ENCODE measurements around the gene FAM193B.

FAM193B gene

DNA sequence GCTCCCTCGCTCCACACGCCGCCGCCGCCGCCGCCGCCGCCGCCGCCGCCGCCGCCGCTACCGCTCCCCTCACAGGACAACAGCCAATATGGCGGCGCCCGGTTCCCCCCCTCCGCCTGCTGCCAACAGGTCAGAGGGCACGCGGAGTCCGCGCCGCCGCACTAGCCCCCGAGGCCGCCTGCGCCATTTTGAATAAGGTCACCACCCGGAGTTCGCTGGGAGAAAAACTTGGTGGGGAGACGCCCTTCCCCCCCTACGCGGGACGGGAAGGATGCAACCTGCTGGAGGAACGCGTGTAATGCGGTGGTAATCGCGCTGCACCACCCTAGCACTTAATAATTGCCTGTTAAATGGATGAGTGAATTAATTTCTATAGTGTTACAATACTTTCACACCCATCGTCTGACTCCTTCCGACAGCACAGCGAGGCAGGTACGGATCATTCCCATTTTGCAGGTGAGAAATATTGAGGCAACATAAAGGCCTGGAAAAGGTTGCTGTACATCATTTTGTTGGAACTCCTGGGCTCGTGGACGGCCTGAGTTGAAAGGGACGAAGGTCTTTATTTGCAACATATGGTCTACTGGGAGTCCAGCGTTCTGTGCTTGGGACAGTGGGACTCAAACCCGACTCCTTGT lies at the start of gene FAM193B:
Gene FAM193B (minus strand): TSS at position 90 of the 638 bp plus-strand sequence. CDS start 105 bp downstream, outside the sequence.
- peak; percentile 94 to 96 for DNase-seq (ENCODE audit: low read depth in 2 of 2)

DNA sequence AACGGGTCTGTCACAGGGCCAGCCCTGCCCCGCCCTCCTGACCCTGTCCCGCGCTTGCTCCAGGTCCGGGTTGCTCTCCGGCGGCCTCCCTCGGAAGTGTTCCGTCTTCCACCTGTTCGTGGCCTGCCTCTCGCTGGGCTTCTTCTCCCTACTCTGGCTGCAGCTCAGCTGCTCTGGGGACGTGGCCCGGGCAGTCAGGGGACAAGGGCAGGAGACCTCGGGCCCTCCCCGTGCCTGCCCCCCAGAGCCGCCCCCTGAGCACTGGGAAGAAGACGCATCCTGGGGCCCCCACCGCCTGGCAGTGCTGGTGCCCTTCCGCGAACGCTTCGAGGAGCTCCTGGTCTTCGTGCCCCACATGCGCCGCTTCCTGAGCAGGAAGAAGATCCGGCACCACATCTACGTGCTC lies 49.8 kb upstream of the FAM193B start:
- no peak for DNase-seq (ENCODE audit: low read depth in 2 of 2)

DNA sequence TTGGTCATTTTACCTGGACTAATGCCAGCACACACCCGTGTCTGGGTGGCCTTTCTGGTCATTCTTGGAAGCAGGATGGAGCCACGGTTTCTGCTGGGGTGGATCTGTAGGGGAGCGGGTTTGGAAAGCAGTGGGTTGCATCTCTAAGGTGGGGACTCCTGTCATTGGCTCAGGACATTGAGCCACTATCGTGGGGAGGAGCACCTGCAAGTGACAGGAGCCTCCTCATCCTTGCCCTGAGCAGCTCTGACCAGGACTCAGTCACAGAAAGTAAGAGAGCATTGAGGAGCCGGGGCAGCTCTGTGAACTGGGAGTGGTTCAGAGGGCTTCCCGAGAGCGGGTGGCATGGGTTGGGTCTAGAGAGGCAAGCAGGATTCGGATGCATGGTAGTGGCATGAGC lies 49.3 kb upstream of the FAM193B start:
- no peak for DNase-seq (ENCODE audit: low read depth in 2 of 2)

DNA sequence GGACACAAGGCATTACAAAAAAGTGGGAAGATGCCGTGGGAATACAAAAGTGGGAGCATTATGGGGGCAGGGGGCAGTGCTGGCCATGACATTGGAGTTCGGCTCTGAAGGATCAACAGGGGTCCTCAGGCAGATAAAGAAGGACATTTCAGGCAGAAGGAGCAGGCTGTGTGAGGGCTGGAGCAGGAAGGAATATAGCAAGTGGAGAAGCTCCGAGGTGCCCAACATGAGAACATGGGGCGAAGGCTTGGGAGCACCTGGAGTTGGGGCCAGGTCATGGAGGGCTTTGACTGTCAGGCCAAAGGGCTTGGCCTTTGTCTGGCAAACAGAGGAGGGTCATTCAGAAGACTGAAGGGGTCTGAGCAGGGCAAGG lies 48.1 kb upstream of the FAM193B start:
- no peak for DNase-seq (ENCODE audit: low read depth in 2 of 2)

DNA sequence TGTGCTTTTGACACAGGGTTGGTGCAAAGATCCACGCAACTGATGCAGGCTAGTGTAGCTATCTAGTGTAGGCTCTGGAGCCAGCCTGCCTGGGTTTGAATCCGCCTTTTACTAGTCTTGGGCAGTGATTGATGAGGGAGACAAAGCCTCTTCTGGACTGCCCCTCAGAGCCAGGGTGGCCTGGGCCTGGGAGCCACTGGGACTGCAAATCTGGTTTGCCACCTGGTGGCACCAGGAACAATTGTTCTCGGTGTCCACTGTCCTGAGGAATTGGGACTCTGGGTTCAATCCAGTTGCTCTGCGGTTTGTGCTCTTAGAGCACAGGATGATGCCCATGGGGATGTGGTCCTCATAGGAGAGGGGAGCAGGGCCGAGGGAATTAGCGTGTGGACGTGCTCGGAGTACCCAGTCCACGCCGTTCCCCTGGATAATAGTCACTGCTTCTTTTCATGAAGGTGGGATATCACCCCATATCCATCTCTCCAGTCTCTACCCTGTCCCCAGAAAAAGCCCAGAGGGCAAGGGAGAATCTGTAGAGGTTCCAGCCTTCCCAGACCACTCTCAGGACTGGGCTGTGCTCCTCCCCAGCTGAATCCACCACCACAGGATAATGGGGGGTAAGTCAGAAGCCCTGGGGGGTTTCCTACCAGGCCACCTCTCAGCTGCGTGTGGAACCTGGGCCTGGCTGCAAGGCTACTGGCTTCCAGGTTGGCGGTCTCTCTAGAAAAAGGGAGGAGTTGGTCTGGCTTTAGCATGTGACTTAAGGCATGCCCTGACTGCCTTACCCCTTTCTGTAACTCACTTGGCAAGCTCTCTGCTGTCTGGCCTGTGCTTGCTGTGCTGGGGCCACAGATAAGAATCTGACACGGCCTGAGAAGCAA lies 47.5 kb upstream of the FAM193B start:
- no peak for DNase-seq (ENCODE audit: low read depth in 2 of 2)

DNA sequence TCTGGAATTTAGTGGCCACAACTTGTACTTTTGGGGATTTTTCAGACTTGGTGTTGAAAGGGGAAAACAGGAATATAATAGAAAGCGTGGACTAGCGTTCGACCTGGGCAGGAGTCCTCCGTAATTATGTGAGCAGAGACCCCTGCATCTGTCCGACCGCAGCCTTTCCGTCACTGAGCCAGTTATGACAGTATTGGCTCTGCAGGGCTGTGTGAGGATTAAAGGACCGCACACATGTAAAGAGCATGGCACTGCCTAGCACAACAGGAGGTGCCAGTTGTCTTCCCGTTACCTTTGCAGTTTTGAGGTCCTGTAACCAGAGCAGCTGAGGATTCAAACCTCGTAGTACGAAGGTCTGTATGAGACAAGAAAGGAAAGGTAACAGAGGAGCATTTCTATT lies 46.8 kb upstream of the FAM193B start:
- DNase-seq (ENCODE audit: low read depth in 2 of 2): no peak

DNA sequence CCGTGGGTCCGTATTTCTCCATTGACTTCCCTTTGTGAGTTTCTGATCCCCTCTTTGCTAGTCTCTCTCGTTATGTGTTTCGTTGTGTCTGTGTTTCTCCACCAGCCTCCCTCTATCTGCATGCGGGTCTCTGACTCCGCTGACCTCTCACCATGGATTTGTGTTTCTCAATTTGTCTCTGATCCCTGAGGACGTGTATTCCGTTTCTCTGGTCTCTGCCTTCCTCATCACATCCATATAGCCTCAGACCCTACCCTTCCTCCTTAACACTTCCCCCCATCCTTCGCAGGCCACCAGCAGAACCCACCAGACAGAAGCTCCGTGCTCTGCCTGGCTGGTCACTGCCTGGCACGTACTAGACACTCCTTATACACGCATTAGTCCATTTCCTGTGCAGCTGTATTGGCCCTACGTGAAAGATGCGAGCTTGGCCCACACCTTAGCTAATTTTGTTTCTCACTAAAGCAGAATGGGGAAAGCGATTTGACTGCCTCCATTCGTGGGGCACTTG lies 46.2 kb upstream of the FAM193B start:
- no peak for DNase-seq (ENCODE audit: low read depth in 2 of 2)

DNA sequence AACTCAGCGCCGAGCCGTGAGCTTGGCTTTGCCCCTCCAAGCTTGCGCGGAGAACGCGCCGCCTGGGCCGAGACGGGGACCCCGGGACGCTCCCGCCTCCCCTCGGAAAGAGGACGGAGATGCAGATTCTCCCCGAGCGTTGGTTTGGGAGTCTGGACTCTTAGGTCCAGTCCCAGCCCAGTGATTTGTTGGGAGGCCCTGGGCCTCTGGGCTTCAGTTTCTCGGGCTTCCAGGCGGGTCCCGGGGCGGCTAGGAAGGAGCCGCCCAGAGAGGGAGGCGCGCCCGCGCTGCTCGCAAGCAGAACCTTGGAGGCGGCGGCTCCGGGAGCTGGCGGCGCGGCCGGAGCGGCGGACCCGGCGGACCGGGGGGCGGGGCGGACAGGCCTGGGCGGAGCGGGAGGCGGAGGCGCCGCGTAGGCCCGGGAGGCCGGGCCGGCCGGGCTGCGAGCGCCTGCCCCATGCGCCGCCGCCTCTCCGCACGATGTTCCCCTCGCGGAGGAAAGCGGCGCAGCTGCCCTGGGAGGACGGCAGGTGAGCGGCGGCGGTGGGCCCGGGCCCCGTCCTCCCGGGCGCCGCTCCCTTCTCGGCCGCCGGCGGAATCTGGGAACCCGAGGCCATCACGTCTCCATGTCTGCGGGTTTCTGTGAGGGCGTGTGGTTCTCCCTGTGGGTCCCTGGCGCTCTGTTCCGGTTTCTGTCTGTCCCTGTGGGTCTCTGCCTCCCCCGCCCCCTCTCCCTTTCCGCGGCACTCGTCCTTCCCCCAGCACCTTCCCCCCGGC lies 45.6 kb upstream of the FAM193B start, which contains the start of gene B4GALT7:
Gene B4GALT7 (plus strand): TSS at position 402 of the 777 bp plus-strand sequence. CDS start 79 bp downstream, at position 481.
- peak; percentile 84 to 88 for DNase-seq (ENCODE audit: low read depth in 2 of 2)

DNA sequence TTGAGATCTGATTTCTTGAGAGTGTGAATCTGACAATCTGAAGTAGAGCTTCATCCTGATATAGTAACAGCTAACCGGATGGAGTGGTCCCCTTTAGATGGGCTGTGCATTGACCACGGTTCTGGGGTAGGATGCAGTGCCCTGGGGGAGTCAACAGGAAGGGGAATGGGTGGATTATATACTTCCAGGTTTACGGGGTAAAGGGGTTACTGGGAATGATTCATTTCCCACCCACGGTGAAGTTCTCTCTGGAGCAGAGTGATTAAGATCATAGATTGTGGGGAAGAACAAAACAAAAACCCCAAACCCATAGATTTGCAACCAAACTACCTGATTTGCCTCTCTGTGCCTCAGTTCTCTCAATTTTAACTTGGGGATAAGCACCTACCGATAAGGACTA lies 44.1 kb upstream of the FAM193B start:
- DNase-seq (ENCODE audit: low read depth in 2 of 2): no peak

DNA sequence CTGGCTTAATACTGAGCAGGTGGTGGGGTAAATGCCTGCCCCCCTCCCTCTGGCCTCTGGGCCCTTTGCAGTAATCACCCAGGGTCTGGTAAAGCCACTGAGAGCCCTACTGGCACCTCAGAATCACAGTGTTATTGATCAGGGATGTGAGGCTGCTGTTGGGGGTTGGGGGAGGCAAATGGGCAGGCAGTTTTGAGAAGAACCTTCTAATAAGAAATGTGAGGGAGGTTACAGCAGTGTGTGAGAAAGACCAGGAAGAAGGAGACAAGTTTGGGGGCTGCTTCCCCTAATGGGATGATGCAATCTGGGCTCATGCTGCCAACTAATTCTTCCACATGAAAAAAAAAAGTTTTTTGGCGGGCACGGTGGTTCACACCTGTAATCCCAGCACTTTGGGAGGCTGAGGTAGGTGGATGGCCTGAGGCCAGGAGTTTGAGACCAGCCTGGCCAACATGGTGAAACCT lies 42.4 kb upstream of the FAM193B start:
- no peak for DNase-seq (ENCODE audit: low read depth in 2 of 2)

DNA sequence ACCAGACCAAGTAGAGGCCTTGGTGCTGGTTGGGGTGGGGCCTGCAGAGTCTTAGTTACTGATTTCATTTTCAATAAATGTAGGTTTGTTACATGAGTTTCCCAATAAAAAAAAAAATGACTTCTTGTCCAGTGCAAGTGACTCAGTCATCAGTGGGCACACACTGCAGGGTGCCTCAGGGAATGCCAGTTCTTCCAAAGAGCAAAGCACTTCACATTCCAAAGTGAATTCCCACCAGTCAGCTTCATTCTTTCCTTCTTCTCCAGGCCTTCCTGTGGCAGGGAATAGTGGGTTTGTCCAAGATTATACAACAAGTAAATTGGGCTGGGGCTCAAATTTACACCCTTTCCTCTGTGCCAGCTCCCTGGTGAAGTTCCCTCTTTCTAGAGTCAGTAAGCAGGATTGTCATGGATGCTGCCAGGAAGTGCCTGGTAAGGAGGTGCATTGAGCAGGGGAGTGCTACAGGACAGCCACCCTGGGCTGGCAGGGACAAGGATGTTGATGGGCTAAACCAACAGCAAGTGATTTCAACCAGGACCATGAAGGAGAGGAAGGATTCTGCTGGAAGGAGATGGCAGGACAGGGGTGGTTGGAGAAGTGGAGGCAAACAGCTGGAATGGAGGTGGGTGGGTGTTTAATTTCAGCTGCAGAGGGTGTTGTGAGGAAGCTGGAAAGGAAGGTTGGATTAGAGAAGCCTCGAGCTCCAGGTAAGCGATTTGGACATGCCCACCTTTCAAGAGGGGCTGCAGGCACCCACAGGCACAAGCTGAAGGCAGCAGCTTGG lies 41.8 kb upstream of the FAM193B start:
- no peak for DNase-seq (ENCODE audit: low read depth in 2 of 2)

DNA sequence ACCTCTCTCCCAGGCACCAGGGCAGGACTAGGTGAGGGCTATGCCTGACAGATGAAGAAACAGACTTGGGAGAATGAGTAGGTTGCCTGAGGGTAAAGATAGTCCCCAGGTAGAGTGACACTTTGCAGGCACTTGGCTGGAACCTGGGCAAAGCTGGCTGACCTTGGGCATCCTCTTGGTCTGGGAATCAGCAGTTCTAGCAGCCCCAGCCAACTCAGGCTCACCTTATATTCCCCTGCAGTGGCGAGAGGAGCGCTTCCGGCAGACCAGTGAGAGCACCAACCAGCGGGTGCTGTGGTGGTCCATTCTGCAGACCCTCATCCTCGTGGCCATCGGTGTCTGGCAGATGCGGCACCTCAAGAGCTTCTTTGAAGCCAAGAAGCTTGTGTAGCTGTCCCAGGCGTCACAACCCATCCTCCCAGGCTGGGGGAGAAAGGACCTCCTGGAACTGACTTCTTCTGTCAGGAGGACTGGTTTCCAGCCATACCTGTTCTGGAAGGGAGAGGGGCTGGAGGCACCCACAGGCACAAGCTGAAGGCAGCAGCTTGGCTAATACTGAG lies 40.7 kb upstream of the FAM193B start:
- DNase-seq (ENCODE audit: low read depth in 2 of 2): no peak

DNA sequence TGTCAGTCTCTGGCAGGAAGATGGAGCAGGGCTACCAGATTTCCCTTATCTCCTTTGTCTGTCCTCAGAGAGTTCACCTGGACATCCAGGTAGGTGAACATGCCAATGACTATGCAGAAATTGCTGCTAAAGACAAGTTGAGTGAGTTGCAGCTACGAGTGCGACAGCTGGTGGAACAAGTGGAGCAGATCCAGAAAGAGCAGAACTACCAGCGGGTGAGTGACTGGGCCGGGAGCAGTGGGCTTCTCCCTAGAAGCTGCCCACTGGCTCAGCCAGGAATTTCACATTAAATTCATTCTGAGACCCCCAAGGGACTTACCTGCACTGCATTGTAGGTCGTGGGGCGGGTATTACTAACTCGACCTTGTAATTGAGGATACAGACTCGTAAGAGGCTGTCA lies 39.7 kb upstream of the FAM193B start:
- DNase-seq (ENCODE audit: low read depth in 2 of 2): no peak

DNA sequence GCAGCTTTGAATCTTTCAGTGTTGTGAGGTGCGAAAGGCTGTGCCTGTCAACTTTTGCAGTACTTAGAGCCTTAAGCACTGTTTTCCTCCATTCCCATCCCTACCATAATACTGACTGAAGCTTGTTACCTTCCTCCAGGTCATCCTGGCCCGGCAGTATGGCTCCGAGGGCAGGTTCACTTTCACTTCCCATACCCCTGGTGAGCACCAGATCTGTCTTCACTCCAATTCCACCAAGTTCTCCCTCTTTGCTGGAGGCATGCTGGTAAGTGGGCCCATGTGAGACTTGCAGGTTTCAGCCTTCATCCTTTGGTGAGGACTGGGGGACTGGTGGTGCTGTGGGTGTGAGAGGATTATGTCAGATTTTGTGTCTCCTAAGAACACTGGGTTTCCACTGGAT lies 39.1 kb upstream of the FAM193B start:
- DNase-seq (ENCODE audit: low read depth in 2 of 2): no peak

DNA sequence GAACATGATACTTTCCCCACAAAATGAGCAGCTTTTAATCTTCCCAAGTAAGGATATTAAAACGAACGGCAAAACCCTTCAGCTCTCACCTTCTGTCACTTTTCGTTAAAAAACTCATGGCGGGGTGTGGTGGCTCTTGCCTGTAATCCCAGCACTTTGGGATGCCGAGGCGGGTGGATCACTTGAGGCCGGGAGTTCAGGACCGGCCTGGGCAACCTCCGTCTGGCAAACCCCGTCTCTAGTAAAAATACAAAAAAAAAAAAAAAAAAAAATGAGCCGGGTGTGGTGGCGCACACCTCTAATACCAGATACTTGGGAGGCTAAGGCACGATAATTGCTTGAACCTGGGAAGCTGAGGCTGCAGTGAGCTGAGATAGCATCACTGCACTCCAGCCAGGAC lies 38.5 kb upstream of the FAM193B start:
- no peak for DNase-seq (ENCODE audit: low read depth in 2 of 2)

DNA sequence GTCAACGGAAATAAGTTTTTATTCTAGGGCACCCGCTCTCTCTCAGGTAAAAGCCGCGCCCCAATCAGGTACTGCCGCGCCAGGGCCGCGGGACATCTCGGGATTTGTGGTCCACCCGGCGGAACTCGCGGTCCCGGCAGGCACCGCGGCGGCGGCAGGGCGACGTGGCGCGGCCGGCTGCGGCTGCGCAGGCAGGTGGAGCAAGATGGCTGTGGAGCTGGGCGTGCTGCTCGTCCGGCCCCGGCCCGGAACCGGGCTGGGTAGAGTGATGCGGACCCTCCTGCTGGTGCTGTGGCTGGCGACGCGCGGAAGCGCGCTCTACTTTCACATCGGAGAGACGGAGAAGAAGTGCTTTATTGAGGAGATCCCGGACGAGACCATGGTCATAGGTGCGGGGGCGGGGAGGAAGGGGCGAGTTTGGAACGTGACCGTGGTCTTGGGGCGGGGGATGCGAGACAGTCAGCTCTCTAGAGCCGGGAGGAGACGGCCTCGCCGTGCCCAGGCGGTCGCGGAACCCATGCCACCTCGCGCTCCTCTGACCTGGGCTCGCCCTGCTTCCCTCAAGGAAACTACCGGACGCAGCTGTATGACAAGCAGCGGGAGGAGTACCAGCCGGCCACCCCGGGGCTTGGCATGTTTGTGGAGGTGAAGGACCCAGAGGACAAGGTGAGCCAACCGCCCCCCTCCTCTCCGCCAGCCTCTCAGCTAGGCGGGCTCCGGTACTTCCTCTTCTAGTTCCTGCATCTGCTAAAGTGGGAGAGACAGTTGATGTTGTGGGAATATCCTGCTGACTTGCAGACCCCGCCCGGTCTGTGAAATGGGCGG lies 37.9 kb upstream of the FAM193B start, which contains the start of gene TMED9:
Gene TMED9 (plus strand): TSS at position 194 of the 825 bp plus-strand sequence. CDS start 12 bp downstream, at position 206.
- peak; percentile 81 to 83 for DNase-seq (ENCODE audit: low read depth in 2 of 2)

DNA sequence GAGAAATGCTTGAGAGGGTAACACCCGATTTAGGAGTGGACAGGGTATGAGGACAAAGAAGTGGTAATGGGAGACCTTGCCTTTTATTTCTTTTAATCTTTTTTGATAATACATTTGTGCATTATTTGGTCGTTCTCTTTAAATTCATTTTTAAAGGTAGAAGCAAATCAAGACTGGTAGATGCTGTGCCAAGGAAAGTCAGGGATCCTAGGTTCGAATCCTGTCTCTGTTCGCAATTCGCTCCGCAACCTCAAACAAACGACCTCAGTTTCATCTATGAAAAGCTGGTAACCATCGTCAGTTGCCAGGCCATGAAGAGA lies 37.3 kb upstream of the FAM193B start:
- no peak for DNase-seq (ENCODE audit: low read depth in 2 of 2)

DNA sequence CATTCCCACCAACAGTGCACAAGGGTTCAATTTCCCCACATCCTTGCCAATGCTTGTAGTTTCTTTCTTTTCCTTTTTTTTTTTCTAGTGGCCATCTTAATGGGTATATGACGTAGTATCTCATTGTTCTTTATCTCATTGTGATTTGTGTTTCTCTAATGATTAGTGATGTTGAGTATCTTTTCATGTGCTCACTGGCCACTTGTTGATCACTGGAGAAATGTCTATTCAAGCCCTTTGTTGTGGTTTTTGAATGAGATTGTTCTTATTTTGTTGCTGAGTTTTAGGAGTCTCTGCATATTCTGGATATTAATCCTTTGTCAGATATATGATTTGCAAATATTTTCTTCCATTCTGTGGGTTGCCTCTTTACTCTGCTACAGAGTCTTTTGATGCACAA lies 36.0 kb upstream of the FAM193B start:
- DNase-seq (ENCODE audit: low read depth in 2 of 2): no peak

DNA sequence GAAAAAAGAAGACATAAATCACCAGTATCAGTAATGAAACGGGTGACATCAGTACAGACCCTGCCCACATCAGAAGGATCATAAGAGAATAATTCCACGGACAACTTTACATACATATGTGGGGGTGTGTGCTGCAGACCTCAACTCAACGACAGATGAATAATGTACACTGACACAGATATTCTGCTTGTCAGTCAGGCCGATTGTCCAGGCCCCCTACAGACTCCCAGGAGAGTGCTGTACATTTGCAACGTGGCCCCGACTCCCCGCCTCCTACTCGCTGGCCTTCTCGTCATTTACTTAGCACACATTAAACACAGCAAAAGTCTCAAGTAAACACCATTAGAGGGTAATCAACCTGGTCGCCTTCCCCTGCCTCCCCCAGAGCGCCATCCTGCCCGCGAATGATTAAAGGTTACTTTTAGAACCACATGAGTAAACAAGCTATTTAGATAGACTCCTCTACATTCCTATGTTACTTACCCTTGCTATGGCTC lies 34.1 kb upstream of the FAM193B start:
- DNase-seq (ENCODE audit: low read depth in 2 of 2): no peak

DNA sequence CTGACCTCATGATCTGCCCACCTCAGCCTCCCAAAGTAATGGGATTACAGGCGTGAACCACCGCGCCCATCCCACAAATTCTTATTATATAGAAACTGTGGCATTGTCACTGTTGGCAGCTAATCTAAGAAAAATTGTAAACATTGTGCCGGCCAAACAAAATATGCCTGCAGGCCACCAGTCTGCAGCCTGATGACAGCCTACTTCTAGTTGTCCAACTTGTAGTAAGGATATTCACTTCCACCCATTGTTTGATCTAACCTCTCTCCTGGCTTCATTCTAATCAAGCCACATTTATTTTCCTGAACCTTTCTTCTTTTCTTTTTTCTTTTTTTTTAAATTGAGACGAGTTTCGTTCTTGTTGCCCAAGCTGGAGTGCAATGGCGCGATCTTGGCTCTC lies 24.0 kb upstream of the FAM193B start:
- DNase-seq (ENCODE audit: low read depth in 2 of 2): no peak

Data from stimulated activated CD4-positive, alpha-beta T cell treated with anti-CD3 and anti-CD28 coated beads, Interleukin-4, amount 100 ng/mL, for 48 hours (primary cell).